ENCODE data around the gene TMEM51. TPM values are rescaled to one million over a fixed set of nuclear protein-coding genes. Genes with fewer than 3 reads are reported as not detected.

The TMEM51 gene
- total and polyA plus RNA-seq, 8 donors = 18.2 to 42.1 (median 25.6) TPM

DNA sequence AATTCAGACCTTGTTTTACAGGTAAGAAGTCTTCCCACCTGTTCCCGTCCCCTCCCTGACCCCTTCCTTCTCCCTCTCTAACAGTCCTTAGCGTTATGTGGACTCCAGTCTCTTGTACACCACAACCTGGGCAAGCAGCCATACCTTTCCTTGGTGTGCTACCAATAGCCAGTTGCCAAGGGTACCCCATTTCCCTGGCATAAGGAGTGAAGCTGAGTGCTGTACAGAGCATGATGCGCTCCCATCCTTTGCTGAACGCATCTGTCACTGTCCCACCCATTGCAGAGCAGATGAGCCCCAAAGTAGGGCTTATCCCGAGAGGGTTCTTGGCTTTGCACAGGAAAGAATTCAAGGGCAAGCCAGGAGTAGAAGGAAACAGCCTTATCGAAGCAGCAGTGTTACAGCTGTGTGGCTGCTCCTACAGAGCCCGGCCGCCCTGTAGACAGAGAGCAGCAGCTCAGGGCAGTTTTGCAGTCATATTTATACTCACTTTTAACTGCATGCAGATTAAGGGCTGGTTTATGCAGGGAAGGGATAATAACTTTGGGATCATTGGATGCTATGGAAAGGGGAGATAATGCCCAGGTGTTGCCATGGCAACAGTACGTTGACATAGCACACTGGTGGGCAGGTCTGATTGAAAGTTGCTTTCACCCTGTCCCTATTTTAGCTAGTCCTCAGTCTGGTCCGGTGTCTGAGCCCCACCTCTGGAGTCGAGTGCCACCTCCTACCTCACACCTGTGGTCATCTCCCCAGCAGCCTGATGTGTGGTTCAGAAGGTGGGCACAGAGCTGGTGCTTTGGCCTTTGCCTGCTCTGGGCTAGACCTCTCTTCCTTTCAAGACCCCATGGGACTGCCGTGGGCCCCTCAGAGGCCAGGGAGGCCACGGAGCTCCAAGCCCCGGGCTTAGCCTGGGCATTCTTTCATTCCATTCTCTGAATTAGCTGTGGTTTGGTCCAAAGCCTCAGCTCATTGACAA lies 98.6 kb downstream of the TMEM51 start:
- ATAC-seq = peak in 2 of 4 donors; percentile 22 to 53
- DNase-seq = peak in 1 of 6 donors; percentile 63
- Histone ChIP-seq H3K36me3 (no peaks in the 10 kb centered on the region), H3K4me3 (no peak overlapping the region), H3K9me3 (no peaks in the 10 kb centered on the region), H3K27me3 (no peaks in the 10 kb centered on the region), H3K27ac (no peak overlapping the region), H3K4me1 (no peaks in the 10 kb centered on the region)
- TF ChIP-seq, protein P1, sequence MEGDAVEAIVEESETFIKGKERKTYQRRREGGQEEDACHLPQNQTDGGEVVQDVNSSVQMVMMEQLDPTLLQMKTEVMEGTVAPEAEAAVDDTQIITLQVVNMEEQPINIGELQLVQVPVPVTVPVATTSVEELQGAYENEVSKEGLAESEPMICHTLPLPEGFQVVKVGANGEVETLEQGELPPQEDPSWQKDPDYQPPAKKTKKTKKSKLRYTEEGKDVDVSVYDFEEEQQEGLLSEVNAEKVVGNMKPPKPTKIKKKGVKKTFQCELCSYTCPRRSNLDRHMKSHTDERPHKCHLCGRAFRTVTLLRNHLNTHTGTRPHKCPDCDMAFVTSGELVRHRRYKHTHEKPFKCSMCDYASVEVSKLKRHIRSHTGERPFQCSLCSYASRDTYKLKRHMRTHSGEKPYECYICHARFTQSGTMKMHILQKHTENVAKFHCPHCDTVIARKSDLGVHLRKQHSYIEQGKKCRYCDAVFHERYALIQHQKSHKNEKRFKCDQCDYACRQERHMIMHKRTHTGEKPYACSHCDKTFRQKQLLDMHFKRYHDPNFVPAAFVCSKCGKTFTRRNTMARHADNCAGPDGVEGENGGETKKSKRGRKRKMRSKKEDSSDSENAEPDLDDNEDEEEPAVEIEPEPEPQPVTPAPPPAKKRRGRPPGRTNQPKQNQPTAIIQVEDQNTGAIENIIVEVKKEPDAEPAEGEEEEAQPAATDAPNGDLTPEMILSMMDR (IDR thresholded peaks at IDR 0.05) = no peak
- WGBS, 2 donors = 72 to 78% methylated on average over 14 of the region's 14 CpGs
- no peak for FAIRE-seq
- intact Hi-C loops (cut with DNase I) = no loop called here

DNA sequence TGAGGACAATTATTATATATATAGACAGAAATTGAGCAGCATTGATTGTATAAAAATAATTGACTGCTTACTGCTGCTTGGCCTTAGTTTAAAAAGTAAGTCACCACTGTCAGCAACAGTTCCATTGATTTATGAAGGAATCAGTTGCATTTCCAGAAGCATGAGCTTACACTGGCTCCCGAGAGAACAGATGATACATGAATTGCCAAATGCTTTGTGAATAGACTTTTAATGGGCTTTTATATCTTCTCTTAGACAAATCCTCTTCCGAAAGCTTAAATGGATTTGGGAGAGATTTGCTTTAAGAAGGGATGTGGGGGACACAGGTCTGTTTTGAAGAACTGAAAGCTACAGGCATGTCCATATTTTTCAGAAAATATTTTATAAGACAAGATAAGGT lies 101.0 kb downstream of the TMEM51 start:
- no peak for FAIRE-seq
- ATAC-seq = no peak
- Histone ChIP-seq H3K36me3 (no peaks in the 10 kb centered on the region), H3K27ac (no peak overlapping the region), H3K9me3 (no peaks in the 10 kb centered on the region), H3K4me1 (no peaks in the 10 kb centered on the region), H3K4me3 (no peak overlapping the region), H3K27me3 (no peaks in the 10 kb centered on the region)
- intact Hi-C loops (cut with DNase I) = no loop called here
- no peak for DNase-seq
- TF ChIP-seq, protein P1 (IDR thresholded peaks at IDR 0.05) = no peak
- 31 to 58% methylated on average over 2 of the region's 2 CpGs for WGBS, 2 donors

DNA sequence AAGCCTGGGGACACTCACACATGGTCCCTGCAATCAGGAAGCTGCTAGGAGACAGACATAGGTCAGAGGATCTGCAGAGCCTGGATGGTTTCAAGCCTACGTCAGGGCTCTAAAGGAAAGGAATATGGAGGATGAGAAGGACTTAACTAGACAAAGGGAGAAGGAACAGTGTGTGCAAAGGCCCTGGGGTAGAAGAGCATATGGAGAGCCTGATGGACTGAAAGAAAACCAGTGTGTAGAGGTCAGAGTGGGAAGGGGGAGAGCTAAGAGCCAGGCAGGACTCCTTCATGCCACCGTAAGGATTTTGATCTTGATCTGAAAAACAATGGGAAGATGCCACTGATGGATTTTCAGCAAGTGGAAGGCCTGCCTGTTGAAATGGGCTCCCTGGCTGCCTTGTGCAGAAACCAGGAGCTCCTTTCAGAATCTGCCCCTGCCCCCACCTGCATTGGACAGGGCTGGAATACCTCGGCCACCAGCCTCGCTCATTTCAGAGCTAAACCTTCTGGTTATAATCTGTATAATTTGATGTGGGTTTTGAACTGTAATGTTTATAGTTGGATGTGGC lies 102.1 kb downstream of the TMEM51 start:
- no peak for FAIRE-seq
- 69 to 77% methylated on average over 4 of the region's 4 CpGs for WGBS, 2 donors

DNA sequence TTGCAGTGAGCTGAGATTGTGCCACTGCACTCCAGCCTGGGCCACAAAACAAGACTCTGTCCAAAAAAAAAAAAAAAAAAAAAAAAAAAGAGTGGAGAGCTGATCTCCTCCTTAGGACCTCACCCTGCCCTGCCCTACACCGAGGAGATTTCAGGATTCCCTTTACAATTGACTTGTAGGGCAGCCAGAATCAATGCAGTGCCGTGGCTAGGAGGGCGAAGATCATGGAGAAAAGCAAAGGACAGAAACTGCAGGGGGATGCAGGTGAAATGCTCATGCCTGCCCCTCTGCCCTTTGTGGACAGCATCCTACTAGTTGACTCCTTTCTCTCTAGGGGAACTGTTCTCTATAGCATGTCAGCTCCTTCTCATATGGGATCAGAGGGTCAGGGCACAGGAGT lies 103.0 kb downstream of the TMEM51 start:
- H3K27ac ChIP-seq = no peak overlapping the region
- intact Hi-C loops (cut with DNase I) = no loop called here
- WGBS, 2 donors = 78 to 87% methylated on average over 3 of the region's 3 CpGs
- H3K9me3 ChIP-seq = no peaks in the 10 kb centered on the region
- ATAC-seq = no peak
- no peaks in the 10 kb centered on the region for H3K27me3 ChIP-seq
- DNase-seq = no peak
- H3K4me1 ChIP-seq = peaks cover 0 to 16% (median 10%) of the 10 kb centered on the region in 3 donors
- H3K4me3 ChIP-seq = no peak overlapping the region
- FAIRE-seq = no peak
- no peaks in the 10 kb centered on the region for H3K36me3 ChIP-seq
- TF ChIP-seq, protein P1 (IDR thresholded peaks at IDR 0.05) = no peak

More for the DNA sequence above, 102.1 kb downstream of the TMEM51 start:
- H3K4me1 ChIP-seq = peaks cover 0 to 10% (median 5%) of the 10 kb centered on the region in 3 donors
- H3K27ac ChIP-seq = no peak overlapping the region
- TF ChIP-seq, protein P1 (IDR thresholded peaks at IDR 0.05) = no peak
- no peak overlapping the region for H3K4me3 ChIP-seq
- intact Hi-C loops (cut with DNase I) = no loop called here
- H3K27me3 ChIP-seq = no peaks in the 10 kb centered on the region
- DNase-seq (no peak), ATAC-seq (no peak)
- no peaks in the 10 kb centered on the region for H3K36me3 ChIP-seq
- no peaks in the 10 kb centered on the region for H3K9me3 ChIP-seq
